Activated T-helper 1 cell treated with anti-CD3 and anti-CD28 coated beads, Interleukin-2, amount 50 U/mL, for 16 hours (primary cell): ENCODE data around the gene SND1.

Experiments
- DNase-seq, 2 donors: peaks; one replicate each; pipeline ENCODE4 v3.0.0-alpha.2; 2020; ENCODE audit warnings: low read depth in 1 of 2, low spot score in 1 of 2

The SND1 gene

DNA sequence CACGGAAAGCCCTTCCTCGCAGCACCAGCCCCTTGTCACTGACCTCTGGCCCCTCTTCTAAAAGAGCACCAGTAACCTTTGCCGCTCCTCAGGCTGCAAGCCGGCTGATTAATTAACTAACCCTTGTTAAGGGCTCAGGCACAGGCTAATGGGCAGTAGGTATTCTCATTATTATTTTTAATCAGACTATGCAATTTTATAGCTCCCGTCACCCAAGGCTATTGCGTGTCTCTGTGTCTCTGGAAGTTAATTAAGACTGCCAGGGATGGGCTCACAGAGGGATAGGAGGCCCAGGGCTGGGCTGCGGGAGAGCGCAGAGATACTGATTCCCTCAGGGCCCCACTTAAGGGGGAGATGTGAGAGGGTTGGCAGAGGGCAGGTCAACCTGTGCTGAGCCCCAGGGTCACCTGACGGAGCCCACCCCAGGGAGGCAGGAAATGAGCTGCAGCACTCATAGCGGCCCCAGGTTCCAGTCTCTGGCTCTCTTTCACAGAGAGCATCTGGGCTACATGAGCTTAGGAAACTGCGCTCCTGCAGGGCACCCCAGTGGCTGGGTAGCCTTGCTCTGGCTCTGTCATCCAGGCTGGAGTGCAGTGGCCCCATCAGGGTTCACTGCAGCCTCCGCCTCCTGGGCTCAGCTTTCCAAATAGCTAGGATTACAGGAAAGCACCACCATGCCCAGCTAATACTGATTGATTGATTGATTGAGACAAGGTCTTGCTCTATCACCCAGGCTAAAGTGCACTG lies 471.5 kb downstream of the SND1 start:
- no peak for DNase-seq

DNA sequence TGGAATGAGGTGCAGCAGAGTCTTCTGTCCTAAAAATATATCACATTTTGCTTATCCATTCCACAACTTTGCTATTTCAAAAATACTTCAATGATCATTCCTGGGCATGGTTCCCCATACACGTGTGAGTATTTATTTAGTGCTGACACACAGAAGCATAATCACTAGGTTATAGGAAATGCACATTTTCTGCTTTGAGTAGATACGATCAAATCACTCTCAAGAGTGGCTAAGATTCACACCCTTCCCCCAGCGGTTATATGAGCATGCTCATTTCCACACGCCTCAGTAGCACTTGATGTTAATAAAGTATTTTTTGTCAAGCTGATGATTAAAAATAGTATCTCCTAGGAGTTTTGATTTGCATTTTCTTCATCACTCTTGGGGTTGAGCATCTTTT lies 472.8 kb downstream of the SND1 start:
- no peak for DNase-seq

DNA sequence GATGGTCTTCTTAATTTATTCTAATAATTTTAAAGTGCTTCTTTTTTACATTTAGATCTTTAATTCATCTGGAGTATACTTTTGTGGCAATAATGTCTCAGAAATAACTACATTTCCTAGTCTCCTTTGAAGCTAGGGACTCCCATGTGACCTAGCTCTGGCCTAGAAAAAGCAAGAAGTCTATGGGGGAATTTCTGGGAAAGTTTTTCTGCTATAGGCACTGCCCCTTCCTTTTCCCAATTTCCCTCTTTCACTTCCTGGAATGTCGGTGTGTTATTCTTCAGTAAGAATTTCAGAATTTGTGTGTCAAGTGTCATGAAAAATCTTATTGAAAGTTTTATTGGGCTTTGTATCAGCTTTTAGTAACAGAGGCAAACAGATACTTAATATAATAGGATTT lies 473.8 kb downstream of the SND1 start:
- DNase-seq: no peak

DNA sequence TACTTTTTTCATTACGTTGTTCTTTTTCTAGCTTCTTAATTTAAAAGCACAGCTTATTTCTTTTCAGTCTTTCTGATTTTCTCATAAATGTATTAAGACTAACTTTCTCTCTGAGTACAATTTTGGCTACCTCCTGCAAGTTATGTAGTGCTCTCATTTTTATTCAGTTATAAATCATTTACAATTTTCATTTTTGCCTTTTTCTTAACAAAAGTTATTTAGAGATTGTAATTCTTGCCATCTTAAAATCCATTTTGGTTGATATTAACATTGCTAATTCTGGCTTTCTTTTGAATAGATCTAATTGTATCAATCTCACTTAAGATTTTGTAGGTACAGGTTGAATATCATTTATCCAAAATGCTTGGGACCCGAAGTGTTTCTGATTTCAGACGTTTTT lies 476.4 kb downstream of the SND1 start:
- no peak for DNase-seq

DNA sequence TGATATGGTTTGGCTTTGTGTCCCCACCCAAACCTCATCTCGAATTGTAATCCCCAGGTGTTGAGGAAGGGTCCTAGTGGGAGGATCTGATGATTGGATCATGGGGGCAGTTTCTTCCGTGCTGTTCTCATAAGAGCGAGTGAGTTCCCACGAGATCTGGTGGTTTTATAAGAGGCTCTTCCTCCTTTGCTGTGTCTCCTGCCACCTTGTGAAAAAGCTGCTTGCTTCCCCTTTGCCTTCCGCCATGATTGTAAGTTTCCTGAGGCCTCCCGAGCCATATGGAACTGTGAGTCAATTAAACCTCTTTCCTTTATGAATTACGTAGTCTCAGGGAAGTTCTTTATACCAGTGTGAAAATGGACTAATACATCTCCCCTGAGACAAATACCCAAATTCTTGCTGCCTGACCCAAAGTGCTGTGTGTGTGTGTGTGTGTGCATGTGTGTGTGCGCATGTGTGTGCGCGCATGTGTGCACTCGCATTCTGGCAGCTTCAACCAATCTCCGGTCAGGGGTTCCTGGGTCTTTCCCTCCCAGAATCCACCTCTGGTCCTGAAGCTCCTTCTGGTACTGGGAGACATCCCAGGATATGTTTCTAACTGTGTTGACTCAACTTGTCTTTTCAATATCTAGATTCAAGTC lies 477.4 kb downstream of the SND1 start:
- DNase-seq: no peak

DNA sequence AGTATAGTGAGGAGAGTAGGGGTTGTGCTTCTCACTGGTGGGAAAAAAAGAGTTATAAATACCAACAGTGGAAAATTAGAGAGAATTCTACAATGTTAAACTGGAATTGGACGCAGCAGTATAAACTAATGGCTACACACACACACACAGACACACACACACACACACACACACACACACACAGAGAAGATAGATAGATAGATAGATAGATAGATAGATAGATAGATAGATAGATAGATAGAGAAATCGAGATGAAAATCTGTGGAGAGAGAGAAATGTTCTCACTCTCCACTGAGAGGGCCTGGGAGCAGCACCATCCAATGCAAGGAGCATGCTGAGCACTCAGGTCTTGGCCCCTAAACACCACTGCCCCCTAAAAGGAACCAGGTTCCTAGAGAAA lies 479.1 kb downstream of the SND1 start:
- DNase-seq: no peak

DNA sequence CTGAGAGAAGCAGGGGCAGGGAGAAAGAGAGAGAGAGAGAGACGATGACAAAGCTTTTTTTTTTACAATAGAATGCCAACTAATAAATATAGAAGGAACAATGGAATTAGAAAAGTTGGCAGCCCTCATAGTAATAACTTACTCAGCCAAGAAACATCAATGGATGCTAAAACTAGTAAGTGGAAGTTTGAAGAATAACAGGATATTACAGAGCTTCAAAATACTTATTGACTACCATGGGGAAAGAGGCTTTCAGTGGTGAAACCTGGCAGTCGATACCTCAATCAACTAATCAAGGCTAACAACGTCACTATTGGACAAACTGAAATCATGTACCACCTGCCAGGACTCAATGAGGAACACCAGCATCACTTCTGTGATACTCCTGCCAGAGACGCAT lies 479.7 kb downstream of the SND1 start:
- no peak for DNase-seq

DNA sequence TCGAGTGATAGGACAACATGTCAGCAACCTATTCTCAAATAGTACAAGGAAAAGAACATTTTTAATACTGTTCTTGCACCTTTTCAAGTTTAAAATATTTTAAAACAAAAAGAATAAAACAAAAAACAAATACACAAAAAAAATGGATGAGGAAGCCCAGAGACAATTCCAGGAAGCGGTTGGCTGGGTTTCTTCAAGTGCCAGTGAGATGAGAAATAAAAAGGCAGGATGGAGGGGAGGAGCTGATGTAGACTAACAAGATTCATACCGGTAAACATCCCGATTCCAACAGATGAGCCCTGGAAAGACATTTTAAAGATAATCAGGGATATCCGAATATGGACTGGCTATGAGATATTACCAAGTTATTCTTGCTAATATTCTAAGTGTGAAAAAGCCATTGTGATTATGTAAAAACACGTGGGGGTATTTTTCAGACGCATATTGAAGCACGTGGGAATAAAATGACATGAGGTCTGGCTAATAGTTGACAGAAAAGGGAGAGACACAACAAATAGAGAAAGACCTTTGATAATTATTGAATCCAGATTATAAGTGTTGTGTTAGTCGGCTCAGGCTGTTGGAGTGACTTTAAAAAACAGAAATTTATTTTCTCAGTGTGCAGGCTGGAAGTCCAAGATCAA lies 480.6 kb downstream of the SND1 start:
- DNase-seq: no peak

DNA sequence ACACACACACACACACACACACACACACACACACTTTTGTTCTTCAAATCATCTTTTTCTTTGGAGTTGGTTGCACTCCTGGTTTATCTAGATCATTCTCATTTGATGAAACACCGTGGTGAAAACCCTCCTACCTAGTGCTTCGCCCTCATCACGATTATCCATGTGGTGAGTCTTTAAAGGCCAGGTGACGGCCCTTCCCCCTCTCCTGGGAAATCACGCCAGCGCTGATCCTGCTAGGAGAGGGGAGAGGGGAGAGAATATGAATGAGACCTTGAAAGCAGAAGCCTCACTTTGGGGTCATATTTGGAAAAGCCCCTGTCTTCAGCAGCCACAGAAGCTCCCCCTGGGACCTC lies 483.1 kb downstream of the SND1 start:
- DNase-seq: no peak

DNA sequence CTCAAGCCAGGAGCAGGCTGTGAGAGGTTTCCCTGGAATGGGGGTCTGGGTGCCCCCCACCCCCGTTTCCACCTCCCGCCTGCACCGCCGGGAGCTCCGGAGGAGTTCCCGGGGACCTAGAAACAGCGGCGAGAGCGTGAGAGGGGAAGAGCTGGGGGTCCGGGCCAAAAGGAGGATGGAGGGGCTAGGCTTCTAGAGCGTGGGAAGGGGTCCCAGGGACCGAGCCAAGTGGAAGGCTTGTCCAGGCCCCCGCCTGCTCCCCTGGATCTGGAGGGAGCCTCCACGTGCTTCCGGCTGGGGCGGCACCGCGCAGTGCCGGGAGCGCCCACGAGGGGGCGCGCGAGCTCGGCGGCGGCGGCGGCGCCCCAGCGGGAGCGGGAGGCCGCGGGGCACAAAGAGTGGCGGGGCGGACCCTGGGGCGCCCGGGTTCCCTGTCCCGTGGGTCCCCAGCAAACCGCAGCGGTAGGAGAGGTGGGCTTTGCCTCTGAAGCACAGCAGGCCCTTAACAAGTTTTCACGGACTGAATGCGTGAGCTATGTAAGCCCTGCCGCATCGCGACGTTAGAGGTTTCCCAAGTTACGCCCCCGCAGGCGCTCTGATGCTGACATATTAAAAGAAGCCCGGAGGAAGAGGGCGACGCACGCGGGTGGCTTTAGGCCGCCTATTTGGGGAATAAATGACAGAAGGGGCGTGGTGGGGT lies 483.7 kb downstream of the SND1 start:
- peak; percentile 32 to 50 for DNase-seq

DNA sequence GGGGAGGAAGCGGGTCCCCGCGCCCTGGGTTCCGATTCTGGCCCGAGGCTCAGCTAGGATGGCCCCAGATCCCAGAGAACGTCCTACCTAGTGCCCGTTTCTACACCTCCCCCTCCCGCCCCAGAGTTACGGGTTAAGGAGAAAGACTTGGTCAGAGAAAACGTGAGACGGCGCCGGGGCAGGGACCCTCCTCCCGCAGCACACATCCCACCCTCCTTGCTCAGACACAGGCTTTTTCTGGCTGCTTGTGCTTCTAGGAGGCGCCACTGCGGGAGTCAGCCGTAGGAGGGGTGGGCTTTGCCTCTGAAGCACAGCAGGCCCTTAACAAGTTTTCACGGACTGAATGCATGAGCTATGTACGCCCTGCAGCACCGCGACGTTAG lies 484.2 kb downstream of the SND1 start:
- no peak for DNase-seq

DNA sequence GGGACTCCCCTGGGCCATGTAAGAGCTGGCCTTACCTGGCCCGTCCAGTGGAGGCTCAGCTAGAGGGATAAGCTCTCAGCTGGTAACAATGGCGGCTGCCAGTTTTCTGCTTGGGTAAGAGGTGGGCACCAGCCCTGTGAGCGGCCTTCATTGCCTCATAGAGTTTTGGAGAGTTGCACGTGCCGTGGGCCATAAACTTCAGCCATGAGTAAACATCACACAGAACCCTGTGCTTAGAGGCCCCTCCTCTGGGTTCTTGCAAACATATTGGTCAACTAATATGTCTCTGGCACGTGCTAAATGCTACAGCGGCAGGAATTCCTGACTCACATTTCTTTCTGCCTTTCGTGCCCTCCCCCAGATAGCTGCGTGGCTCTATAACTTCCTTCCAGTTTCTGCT lies 485.2 kb downstream of the SND1 start:
- DNase-seq: no peak

DNA sequence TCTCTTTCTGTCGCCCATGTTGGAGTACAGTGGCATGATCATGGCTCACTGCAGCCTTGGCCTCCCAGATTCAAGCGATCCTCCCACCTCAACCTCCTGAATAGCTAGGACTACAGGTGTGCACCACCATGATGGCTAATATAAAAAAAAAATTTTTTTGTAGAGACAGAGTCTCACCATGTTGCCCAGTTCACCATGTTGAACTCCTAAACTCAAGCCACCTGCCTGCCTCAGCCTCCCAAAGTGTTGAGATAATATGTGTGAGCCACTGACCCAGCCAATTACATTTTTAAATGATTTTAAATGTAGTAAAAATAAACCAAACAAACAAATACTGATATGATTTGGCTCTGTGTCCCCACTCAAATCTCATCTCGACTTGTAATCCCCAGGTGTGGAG lies 487.4 kb downstream of the SND1 start:
- no peak for DNase-seq

DNA sequence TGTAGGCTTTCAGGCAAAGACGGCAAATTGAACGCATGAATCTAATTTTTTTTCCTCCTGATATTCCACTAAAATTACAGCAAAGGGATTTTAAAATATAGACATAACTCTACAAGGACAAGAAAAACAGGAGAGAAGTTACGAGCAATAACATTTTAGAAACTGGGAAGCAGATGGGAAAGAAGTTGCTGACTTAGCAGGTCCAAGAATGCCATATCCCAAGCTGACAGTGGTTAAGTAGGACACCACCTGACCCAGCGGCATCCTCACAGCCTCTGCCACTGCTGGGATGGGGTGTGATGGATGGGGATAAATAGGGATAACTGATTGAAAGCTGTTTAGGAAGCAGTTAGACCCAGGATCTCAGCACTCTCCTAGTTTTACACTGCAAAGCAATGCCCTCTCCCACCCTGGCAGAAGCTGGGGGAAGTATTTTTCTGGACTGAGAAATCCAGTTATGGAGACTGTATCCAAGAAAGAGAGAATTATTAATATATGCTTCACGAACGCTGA lies 489.7 kb downstream of the SND1 start:
- no peak for DNase-seq
